HG02973 (cell line): ENCODE data around the gene CACNA2D2.

ENCODE experiments used
- ATAC-seq: cut with Tn5 transposase; IDR thresholded peaks from one replicate; pipeline ENCODE4 v1.9.1; 2021; ENCODE audit warnings: moderate library complexity; ENCODE audit not compliant: unreplicated experiment

CACNA2D2 gene

GRCh38 chr3:50373146-50374051 lies 130.0 kb downstream of the CACNA2D2 start:
- no peak for ATAC-seq

- no peak for ATAC-seq
Observed at GRCh38 chr3:50372349-50372748, 131.1 kb downstream of the CACNA2D2 start.

DNA sequence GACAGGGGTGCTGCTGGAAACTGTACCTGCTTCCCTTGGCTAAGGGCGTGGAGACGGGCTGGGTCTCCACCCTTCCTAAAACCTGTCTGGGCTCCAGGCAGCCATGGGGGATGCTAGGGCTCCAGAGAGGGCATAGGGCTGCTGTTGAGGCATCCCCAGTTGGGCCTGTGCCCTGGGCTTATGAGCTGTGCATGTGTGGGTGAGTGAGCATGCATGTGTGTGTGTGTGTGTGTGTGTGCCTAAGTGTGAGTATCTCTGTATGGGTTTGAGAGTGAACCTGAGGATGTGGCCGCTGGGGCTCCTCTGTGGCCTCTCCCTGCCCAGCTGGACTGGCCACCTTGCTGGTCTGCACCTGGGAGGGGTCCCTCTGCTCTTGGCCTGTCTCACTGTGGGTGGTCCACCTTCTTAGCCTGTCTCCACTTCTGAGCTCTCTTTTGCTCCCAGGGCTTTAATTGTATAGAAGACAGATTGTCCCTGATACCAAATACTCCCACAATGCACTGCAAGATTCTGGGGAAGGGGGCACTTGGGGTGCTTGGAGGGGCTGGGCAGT lies 132.2 kb downstream of the CACNA2D2 start:
- no peak for ATAC-seq

DNA sequence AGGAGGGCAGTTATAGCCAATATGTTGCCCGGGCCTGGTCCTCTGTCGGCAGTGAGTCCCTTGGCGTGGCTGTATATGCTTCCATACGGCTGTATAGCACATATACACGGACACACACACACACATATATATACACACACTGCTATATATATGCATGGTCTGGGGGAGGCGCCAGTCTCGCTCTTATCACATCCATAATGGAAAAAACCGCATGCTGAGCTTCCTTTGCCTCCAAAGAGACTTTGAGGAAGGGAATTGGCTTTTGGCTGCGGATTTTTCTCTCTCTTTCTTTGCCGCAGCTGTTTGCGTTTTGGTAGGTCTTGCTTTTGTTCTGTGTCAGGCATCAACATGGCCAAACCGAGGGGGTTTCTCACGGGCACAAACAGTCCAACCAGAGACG lies 132.8 kb downstream of the CACNA2D2 start:
- no peak for ATAC-seq

- no peak for ATAC-seq
Observed at GRCh38 chr3:50369012-50369670, 134.3 kb downstream of the CACNA2D2 start.

- no peak for ATAC-seq
Observed at GRCh38 chr3:50365842-50366220, 137.6 kb downstream of the CACNA2D2 start.

- peak; percentile 75 for ATAC-seq
Observed at GRCh38 chr3:50365080-50365841, 138.2 kb downstream of the CACNA2D2 start.

- no peak for ATAC-seq
Observed at GRCh38 chr3:50364573-50365079, 138.8 kb downstream of the CACNA2D2 start.

GRCh38 chr3:50359760-50360110 lies 143.7 kb downstream of the CACNA2D2 start:
- peak; percentile 4 for ATAC-seq

DNA sequence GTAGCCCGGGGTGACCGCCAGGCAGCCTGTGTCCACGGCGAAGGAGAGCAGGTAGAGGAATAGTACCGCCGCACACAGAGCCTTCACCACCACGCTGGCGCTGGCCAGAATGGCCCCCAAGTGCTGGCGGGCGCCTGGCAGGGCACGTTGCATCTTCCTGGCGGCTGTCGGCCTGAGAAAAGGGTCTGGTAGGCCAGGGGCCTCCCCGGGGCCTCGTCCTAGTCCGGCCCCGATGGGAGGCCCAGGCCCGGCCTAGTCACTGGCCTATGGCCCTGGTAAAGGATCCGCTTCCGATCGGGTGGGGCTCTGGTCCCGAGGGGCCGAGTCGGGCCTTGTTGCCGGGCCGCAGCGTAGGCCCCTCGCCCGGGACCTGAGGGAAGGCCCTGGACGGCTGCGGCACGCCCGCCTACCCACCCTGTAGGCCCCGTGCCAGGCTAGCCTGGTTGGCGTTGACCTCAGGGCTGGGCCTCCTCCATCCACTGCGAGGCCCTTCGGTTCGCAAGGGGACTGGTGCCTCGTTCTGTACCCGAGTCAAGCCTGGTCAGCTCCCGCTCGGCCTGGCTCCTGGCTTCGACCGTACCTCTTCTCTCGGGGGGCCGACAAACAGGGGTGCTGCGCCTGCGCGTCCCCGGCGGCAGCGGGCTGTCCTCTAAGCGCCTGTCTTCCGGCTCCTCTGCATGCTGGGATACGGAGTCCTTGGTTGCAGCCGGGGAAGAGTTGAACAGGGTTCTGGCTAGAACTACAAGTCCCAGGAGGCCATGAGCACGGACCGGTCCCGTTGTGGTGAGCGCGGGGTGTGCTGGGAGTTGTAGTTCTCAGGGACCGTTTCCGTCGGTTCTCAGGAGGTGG lies 144.3 kb downstream of the CACNA2D2 start, which contains the start of gene TMEM115:
TSS of gene TMEM115 (minus strand) at position 611 of the 849 bp plus-strand sequence. CDS start at position 153, 458 bp downstream.
- ATAC-seq: peak; percentile 98

DNA sequence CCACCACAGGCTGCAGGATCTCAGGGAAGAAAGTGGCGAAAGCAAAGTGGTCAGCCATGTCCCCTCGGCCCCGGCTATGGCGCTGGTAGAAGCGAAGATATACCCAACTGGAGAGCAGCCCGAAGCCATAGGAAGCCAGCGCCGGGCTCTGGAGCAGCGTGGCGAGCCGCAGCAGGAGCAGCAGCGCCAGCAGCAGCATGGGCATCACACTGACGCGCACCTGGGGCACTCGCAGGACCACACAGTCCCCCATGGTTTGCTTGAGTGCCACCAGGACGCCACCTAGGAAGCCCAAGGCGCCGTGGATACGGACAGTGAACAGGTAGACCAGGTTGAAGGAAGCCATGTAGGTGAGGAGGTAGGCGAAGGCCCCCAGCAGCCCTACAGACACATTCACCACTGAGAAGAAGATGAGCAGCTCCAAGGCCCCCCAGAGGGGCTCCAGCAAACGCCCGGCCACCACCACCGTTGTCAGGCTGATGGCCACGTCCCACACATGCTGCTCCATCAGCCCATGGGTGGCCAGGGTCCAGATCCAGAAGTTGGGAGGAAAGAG lies 145.0 kb downstream of the CACNA2D2 start:
- no peak for ATAC-seq

DNA sequence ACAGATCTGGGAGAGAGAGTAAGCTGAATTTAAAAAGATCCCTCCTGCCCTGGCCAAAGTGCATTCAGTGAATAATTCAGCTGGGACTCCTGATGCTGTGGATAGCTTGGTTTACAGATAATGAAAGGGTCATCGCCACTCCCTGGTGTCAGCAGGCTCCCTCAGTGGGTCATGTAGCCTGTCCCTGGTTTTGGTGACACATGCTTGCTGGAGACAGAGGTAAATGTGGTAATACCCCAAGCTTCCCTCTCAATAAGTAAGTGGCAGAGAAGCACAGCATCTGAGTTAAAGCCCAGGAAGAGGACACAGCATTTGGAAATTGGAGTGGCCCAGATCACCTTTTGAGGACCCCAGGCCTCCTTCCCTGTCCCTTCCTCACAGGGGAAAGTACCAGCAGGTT lies 146.0 kb downstream of the CACNA2D2 start:
- no peak for ATAC-seq

DNA sequence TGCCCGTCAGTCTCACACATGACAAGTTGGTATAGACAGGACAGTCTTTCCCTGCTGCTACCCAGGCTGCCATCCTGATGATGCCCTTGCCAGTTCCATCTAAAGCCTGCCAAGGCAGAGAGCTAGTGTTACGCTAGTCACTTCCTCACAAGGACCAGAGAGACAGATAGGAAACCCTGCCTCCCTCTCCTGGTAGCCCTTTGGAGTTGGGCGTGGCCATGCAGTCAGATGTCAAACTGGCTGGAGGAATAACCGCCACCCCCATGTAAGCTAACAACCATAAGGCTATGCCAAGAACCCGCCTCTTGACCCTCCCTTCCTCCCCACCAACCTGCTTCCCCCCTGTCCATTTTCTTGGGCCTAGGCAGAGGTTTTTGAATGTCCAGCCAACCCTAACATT lies 146.9 kb downstream of the CACNA2D2 start:
- ATAC-seq: no peak

- no peak for ATAC-seq
Observed at GRCh38 chr3:50355829-50356552, 147.4 kb downstream of the CACNA2D2 start.

DNA sequence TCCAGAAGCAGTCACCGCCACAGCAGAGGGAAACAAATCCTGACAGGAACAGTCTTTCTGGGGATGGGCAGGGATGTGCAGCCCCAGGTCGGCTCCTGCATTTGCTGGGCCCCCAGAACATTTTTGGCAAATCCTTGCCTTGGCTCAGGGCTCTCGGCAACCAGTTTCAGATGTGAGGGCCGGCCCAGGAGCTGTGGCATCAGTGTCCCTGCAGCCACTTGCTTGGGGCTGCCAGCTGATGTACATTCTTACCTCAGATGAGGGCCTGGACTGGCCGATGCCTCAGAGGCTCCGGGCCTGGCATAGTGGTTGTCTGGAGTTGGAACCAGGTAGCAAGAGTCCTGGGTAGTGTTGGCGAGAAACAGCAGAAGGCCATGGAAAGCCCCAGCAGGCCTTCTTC lies 148.6 kb downstream of the CACNA2D2 start:
- ATAC-seq: no peak

- no peak for ATAC-seq
Observed at GRCh38 chr3:50354186-50354764, 149.2 kb downstream of the CACNA2D2 start.

GRCh38 chr3:50353245-50354004 lies 150.0 kb downstream of the CACNA2D2 start:
- no peak for ATAC-seq

DNA sequence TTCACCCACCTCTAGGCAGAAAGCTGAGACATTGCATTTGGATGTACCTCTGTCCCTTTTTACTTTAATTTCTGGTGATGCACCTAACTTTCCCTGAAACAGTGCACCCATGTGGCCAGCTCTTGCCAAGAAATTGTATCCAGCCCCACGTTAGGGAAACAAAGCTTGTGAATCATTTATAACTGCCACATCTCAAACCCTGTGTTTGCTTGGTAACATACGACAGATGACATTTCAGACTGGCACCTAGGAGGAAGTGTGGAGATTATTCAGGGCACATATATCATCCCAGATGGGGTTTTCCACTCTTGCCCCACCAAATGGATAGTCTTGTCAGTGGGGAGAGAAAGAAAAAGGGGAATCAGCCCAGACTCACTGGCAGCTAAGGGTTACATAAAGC lies 150.7 kb downstream of the CACNA2D2 start:
- ATAC-seq: no peak
